Activated CD8-positive, alpha-beta memory T cell treated with anti-CD3 and anti-CD28 coated beads, Interleukin-2, amount 50 U/mL, for 24 hours (primary cell): ENCODE data around the gene FKRP.

Source experiments
- DNase-seq: peaks from one replicate; pipeline ENCODE4 v3.0.0-alpha.2; 2020; ENCODE audit errors: extremely low read depth

FKRP gene

GRCh38 chr19:46731007-46731501 lies 14.8 kb upstream of the FKRP start:
- no peak for DNase-seq

- no peak for DNase-seq
These were observed 14.3 kb upstream of the FKRP start for GRCh38 chr19:46731584-46731983.

- no peak for DNase-seq
These were observed 13.5 kb upstream of the FKRP start for GRCh38 chr19:46732172-46732938.

- DNase-seq: no peak
These were observed 12.7 kb upstream of the FKRP start for GRCh38 chr19:46732966-46733689.

GRCh38 chr19:46733690-46734292 lies 12.1 kb upstream of the FKRP start:
- no peak for DNase-seq

GRCh38 chr19:46736531-46737297 lies 9.1 kb upstream of the FKRP start:
- no peak for DNase-seq

- no peak for DNase-seq
These were observed 8.6 kb upstream of the FKRP start for GRCh38 chr19:46737298-46737654.

GRCh38 chr19:46737761-46738171 lies 8.1 kb upstream of the FKRP start:
- DNase-seq: no peak

GRCh38 chr19:46739290-46739771 lies 6.5 kb upstream of the FKRP start:
- no peak for DNase-seq

- DNase-seq: no peak
These were observed 4.4 kb upstream of the FKRP start for GRCh38 chr19:46741447-46741846.

- DNase-seq: no peak
These were observed 2.9 kb upstream of the FKRP start for GRCh38 chr19:46742926-46743480.

GRCh38 chr19:46744005-46744691 lies 1.7 kb upstream of the FKRP start:
- no peak for DNase-seq

- no peak for DNase-seq
These were observed 827 bp upstream of the FKRP start for GRCh38 chr19:46745030-46745429.

GRCh38 chr19:46746281-46747057 lies 612 bp downstream of the FKRP start, which contains the start of gene STRN4:
STRN4 (minus strand) TSS chr19:46746450; CDS start chr19:46746430, 20 bp downstream.
- DNase-seq: no peak

GRCh38 chr19:46748325-46749109 lies 2.7 kb downstream of the FKRP start:
- peak; percentile 60 for DNase-seq

GRCh38 chr19:46753420-46754155 lies 7.7 kb downstream of the FKRP start:
- no peak for DNase-seq

GRCh38 chr19:46755077-46755852 lies 9.4 kb downstream of the FKRP start:
- DNase-seq: no peak
